Ovary (tissue), 3 donors: ENCODE measurements around the gene KCNJ12.

Source experiments
- CTCF ChIP-seq, 3 donors: fragments of 450-650 bp in 2 of 3; fragments of 200-600 bp in 1 of 3; IDR thresholded peaks; one replicate each; pipeline versions ENCODE4 v1.5.1 to v1.8.0; 2016 to 2022; ENCODE audit warnings: antibody characterized with exemption in 3 of 3, mild to moderate bottlenecking in 1 of 3
- EP300 ChIP-seq: sonication (generic); formaldehyde crosslinking; IDR thresholded peaks from one replicate; pipeline ENCODE4 v1.6.1; 2017; ENCODE audit warnings: antibody characterized with exemption
- POLR2A ChIP-seq: fragments of 450-650 bp; IDR thresholded peaks from one replicate; pipeline ENCODE4 v1.6.1; 2017; ENCODE audit warnings: antibody characterized with exemption, mild to moderate bottlenecking, moderate library complexity
- donor health status: DM: no; HTN: no; CAD: no.

DNA sequence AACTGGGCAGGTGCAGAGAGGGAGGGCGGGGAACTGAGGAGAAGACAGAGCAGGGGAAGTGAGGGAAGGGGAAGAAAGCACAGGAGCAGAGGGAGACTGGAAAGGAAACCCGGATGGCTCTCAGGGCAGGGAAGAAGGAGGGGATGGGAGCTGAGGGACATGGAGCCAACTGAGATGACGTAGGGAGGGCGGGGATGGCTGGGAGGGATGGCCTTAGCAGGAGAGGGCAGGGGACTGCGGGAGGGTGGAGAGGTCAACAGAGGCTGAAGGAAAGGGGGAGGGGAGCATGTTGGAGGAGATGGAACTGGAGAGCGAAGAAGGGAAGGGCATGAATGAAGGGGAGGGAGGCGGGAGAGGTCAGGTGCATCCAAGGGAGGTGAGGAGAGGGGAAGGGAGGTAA is 81.9 kb downstream of the KCNJ12 start:
- no peak for TF ChIP-seq CTCF (IDR thresholded peaks at IDR 0.05)
- TF ChIP-seq EP300 = no peak
- TF ChIP-seq POLR2A = no peak
